GM18861 (cell line): ENCODE data around the gene NANOS2.
"Not testable (repeated sequence)": the region's sequence is repeated elsewhere in the genome, so short reads cannot be mapped to it uniquely, and the experiment has no call there.

Experiments used
- ATAC-seq: cut with Tn5 transposase; IDR thresholded peaks from one replicate; pipeline ENCODE4 v1.9.1; 2021; ENCODE audit not compliant: unreplicated experiment

Gene NANOS2

DNA sequence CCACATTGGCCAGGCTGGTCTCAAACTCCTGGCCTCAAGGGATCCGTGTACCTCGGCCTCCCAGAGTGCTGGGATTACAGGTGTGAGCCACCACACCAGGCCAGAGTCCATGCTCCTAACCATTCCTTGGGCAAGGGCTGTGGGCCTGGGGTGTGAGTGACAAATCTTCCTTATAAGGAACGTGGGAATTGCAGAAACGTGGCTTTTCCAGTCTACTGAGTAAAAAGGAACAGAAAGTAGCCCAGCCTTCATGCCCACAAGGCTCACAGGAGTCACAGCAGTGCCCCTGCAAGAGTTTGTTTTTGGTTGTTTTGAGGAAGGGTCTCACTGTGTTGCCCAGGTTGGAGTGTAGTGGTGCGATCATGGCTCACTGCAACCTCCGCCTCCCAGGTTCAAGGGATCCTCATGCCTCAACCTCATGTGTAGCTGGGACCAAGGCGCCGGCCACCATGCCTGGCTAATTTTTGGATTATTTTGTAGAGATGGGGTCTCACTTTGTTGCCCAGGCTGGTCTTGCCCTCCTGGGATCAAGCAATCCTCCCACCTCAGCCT lies 17.2 kb downstream of the NANOS2 start:
- no peak for ATAC-seq

DNA sequence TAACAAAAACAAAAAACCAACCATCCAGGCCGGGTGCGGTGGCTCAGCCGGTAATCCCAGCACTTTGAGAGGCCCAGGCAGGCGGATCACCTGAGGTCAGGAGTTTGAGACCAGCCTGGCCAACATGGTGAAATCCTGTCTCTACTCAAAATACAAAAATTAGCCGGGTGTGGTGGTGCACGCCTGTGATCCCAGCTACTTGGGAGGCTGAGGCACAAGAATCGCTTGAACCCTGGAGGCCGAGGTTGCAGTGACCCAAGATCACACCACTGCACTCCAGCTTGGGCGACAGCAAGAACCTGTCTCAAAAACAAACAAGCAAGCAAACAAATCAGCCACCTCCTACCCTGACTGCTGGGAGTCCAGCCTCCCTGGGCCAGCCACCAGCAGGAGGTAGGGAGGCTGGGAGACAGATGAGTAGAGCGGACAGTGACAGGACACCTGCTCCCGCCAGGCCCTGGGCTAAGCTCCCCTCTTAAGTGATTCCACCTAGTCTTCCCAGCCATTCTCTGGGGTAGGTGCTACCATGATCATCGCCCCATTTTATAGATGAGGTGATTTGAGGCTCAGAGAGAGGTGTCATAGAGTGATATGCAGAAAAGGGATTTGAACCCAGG lies 18.5 kb downstream of the NANOS2 start:
- ATAC-seq, result not testable (repeated sequence)

DNA sequence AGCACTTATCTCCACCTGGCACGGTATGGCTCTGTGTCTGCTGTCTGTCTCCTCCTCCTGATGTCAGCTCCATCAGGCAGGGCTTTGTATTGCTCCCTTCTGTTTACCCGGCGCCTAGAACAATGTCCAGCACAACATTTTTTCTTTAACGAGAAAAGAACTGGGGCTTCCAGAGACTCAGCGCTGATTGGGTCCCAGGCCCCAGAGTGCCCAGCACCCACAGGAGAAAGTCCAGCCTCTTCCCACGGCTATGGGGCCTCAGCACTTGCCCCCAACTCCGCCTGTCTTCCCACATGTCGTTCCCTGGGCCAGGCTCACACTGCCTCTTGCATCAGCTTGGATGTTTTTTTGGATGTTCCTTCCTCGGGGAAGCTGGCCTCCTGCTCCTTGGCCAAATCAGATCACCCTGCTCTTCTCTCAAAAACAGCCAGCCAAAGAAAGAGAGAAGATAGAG lies 19.0 kb downstream of the NANOS2 start:
- no peak for ATAC-seq

GRCh38 chr19:45890877-45891276 lies 23.7 kb downstream of the NANOS2 start:
- no peak for ATAC-seq

DNA sequence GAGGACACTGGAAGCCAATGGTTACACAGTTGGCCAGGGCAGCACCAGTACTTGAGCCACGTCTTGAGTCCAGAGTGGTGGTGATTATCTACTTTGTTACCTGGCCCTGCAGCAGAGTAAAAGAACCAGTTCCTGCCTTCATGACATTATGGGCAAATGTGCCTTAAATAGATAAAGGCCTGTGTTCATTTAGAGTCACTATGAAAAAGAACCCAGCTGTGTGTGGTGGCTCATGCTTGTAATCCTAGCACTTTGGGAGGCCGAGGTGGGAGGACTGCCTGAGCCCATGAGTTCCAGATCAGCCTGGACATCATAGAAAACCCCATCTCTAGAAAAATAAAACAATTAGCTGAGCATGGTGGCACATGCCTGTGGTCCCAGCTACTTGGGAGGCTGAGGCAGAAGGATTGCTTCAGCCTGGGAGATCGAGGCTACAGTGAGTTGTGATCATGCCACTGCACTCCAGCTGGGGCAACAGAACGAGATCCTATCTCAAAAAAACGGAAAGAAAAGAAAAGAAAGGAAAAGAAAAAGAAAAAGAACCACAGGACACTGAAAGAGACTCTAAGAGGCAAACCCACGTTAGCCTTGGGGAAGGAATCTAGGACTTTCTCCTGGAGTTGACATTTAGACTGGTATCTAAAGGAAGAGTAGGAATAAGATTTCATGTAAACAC lies 25.2 kb downstream of the NANOS2 start:
- no peak for ATAC-seq

DNA sequence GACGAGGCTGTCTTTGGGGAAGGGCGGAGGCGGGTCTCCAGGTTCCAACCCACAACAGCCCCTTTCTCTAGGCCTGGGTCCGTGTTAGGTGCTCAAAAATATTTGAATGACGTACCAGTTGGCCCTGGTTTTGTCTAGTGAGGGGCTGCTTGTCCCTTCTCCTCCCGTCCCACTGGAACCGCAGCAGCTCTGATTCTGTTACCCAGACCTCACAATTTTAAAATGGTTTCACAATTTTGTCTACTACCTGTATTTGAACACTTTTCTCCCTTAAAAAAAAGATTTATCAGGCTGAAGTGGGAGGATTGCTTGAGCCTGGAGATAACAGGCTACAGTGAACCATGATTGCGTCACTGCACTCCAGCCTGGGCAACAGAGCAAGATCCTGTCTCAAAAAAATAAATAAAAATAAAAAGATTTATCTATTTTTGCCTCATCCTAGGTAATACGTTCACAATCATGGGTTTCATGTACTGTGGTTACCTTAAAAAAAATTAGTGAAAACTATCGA lies 27.3 kb downstream of the NANOS2 start:
- ATAC-seq, result no peak

GRCh38 chr19:45886427-45887199 lies 28.0 kb downstream of the NANOS2 start:
- ATAC-seq, result peak; percentile 37

- peak; percentile 43 for ATAC-seq
Measured at GRCh38 chr19:45885556-45886426, 28.8 kb downstream of the NANOS2 start, which contains the start of gene IRF2BP1. TSS of gene IRF2BP1 (minus strand) at chr19:45886141. CDS start at chr19:45885774, 367 bp downstream.

GRCh38 chr19:45884682-45885555 lies 29.7 kb downstream of the NANOS2 start:
- no peak for ATAC-seq

DNA sequence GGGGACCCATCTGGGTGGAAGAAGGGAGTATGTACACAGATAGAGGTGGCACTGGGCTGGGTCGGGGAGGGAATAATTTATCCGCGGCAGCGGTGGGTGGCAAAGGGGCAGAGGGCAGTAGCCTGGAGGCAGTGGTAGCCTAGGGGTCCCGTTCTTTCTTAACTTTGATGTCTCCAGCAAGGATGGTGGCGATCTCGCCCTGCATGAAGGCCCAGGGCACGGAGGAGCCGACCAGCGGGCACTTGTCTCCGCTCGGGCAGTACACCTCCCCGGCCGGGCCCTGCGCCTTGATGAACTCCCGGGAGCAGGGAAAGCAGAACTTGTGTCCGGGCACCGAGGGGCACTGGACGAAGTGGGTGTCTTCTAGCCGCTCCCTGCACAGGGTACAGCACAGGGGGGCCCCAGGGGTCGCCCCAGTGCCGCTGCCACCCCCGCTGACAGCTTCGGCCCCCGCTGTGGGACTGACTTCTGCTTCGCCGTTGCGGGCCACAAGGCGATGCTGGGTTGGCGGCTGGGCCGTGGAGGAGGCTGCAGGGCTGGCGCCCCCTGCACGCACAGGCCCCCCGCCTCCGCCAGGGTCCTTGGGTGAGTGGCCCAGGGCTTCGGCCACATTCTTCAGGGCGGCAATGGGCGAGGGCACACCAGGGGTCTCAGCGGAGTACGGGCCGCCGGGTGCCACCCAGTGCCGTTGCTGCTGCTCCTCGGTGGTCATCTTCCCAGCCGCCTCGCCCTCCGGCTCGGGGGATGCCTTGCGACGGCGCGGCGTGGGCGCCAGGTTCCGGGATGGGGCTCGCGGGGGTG lies 30.5 kb downstream of the NANOS2 start:
- no peak for ATAC-seq

GRCh38 chr19:45883586-45883880 lies 31.0 kb downstream of the NANOS2 start:
- no peak for ATAC-seq

- no peak for ATAC-seq
Measured at GRCh38 chr19:45882652-45883585, 31.7 kb downstream of the NANOS2 start.

DNA sequence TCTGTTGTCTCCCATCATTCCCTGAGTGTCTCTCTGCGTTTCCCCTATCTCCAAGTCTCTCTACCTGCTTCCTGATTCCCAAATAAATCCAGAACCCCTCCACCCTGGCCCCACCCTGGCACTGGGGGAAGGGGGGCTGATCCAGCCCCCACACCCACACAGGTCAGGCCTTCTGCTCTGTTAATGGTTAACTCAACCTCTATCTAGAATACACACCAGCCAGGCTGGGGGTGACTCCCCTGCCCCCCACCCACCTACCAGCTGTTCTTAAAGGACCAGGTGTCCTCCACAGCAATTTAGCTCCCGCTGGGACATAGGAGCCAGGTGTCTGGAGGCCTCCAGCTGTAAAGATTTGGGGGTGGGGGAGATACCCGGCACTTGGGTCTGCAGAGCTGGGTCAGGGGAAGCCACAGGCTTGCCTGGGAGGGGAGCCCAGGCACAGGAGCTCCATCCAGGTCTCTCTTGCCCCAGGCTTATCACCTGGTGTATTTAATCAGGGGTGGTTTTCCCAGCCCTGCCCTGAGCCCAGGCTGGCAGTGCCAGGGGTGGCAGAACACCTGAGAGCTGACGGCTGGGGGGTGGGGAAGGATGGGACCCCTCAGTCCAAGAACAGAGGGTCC lies 32.6 kb downstream of the NANOS2 start:
- ATAC-seq, result no peak

DNA sequence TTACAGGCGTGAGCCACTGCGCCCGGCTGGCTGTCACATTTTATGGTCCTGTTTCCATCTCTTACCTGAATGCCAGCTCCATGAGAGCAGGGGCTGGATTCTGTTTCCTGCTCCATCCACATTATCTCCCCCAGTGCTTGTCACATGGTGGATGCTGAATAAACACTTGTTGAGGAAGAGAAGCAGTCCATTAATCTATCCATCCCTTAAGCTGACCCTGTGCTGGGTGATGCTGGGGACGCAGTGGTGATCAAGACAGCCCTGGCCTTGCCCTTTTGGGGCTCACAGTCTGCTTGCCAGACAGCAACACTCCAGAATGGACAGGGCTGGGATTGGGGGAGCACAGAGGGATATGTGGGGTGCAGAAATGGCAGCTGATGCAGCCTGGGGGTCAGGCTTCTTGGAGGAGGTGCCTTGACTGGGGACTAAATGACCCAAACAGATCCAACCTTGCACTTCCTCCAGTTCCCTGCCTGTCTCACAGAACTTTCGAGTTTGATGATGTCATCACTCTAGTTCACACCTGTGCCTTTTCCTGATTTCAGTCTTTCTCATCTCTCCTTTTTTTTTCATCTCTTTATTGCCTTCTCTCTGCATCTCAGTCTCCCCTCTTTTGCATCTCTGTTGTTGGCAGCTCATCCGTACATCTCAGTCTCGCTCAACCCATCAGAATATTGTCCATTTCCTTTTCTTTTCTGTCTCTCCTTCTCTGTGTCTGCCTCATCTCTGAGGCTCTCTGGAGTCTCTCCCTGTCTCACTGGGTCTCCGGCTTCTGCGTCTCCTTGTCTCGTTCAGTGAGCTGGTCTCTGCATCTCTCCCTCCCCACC lies 33.3 kb downstream of the NANOS2 start:
- ATAC-seq, result no peak

DNA sequence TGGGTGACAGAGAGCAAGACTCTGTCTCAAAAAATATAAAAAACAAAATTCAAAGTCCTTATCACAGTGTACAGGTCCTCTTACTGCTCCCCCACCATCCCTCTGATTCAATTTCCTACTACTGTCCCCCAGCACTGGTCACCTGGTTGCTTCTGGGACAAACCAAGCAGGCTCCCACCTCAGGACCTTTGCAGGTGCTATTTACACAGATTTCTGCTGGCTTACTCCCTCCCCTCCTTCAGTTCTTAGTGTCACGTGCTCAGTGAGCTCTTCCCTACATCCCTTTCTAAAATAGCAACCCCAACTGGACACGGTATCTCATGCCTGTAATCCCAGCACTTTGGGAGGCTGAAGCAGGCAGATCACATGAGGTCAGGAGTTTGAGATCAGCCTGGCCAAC lies 34.6 kb downstream of the NANOS2 start:
- ATAC-seq, result no peak

- ATAC-seq, result no peak
Measured at GRCh38 chr19:45879055-45879454, 35.5 kb downstream of the NANOS2 start.
